Activated T-cell treated with anti-CD3 and anti-CD28 coated beads for 4 hours (primary cell): ENCODE results near the gene CCDC63.
"Not testable (repeated sequence)": the region's sequence is repeated elsewhere in the genome, so short reads cannot be mapped to it uniquely, and the experiment has no call there.

ENCODE experiments used
- DNase-seq: peaks from one replicate; pipeline ENCODE4 v3.0.0-alpha.2; 2020

Gene CCDC63

DNA sequence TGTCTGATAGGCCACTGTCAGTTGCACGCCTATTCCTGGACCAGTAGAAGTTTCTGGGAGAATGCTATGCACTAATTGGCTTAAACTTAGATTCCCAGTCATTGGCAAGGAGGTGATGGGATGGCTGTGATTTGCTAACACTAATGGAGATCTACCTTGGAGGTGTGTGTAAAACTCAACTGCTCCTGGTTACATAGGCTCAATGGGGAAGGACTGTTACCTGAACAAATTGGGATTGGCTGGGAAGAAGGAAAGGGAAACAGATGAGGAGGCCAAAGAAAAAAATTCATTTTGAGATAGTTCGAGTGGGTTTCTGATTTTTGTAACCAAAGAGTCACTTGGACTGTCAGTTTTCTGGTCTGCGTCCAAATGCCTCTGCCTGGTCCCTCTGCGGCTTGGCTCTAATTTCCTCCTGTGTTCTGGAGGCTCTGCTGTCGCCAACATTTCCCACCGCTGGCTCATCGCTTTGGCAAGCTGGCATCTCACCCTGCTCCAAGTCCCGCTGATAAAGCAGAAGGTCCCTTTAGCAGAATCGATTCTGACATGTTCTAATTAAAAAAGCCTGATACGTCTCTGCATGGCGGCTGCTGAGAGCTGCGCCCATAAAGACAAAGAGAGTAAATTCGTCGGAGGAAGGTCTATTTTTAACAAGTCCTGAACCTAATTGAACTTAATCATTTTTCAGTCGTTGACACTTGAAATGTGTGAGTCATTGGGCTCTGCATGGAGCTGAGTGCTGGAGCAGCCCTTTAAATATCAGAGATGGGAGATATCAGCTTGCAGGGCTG, 2.0 kb upstream of the CCDC63 start:
- DNase-seq: no peak

- no peak for DNase-seq
Observed at GRCh38 chr12:110845339-110845682, 1.5 kb upstream of the CCDC63 start.

DNA sequence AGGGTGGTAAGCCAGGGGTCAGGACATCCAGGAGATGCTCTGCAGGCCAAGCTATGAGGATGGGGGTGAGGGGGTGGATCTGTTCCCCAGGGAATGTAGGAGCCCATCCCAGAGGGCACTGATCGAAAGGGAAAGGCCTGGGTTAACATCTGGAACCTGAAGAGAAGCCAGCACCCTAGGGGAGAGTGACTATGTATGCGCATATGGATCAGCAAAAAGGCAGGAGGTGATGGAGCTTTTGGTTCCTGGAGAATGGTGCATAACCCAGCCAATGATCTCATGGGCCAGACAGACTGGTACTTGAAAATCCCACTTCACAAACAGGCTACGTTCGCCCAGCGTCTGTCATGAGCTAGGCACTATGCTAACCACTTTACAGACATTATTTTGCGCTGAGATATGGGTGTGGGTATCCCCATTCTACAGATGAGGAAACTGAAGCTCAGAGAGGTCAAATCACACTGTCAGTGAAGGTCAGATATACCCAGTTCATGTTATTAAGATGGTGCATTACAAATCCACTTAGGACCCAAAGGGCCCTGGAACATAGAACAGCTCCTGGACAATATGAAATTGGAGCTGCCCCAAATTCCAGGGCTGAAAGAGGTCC, 1.6 kb downstream of the CCDC63 start:
- DNase-seq: no peak

DNA sequence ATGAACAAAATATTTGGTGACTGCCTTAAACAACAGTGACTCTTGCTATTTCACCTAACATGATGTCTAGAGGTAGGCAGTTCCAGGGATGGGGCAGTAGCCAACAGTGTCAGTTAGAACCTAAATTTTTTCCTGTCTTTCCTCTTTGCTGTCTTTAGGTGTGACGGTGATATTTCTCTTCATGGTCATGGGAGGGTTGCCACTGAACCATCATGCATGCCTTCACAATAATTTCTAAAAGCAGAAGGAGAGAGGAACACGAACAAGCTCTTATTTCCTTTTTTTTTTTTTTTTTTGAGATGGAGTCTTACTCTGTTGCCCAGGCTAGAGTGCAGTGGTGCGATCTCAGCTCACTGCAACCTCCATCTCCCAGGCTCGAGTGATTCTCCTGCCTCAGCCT, 2.4 kb downstream of the CCDC63 start:
- no peak for DNase-seq

- no peak for DNase-seq
Observed at GRCh38 chr12:110849748-110850403, 3.1 kb downstream of the CCDC63 start.

DNA sequence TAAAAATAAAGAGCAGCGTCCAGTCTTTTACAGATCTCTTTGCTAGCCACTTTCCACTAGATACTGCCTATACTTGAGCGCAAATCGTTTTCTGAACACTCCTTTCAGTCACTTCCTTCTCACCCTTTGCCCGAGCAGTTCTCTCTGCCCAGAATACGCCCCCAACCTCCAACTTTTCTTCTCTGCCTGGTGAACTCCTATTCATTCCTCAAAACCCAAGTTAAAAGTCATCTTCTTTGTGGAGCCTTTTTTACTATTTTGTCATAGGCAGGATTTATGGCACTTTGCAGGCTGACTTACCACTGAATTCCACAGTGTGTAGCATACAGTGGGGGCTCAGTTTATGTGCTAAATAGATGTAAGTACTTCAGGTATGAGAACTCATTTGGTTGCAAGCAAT, 4.0 kb downstream of the CCDC63 start:
- DNase-seq: no peak

DNA sequence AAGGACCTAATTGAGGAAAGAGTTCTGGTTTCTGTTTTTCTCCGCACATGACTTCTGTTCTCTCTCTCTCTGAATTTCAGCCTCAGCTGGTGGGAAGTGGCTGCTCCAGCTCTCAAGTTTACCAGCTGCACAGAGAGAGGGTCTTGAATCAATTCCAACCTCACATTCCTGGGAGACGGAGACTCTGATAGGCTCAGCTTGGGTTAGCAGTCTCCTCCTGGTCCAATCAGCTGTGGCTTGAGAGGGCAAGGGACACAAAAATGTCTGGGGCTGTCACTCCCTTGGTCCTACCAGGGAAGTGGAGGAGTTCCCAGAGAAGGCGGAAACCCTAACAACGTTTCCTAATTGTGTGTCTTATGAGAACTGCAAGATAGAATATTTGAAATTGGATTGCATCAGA, 7.0 kb downstream of the CCDC63 start:
- no peak for DNase-seq

DNA sequence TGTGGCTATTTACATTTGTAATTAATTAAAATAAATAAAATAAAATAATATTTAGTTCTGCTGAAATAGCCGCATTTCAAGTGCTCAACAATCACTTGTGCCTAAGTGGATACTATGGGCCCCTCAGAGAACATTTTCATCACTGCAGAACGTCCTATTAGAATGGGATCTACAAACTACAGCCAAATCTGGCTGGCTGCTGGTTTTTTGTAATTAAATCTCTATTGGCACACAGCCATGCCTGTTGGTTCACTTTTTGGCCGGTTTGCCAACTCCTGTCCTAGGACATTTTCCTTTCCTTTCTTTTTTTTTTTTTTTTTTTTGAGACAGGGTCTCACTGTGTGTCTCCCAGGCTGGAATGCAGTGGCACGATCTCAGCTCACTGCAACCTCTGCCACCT, 9.8 kb downstream of the CCDC63 start:
- DNase-seq: no peak

GRCh38 chr12:110857528-110857927, 10.7 kb downstream of the CCDC63 start:
- DNase-seq: no peak

DNA sequence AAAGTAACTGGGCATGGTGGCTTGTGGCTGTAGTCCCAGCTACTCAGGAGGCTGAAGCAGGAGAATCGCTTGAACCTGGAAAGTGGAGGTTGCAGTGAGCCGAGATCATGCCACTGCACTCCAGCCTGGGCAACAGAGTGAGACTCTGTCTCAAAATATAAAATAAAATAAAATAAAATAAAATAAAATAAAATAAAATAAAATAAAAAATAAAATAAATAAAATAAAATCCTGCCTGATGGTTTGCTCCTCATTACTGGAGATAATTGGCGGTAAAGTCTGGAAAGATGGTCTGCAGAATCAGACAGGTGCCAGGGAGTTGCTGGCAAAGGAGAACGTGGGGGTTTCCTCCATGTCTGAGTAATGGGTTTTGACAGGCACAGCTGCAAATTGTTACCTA, 11.2 kb downstream of the CCDC63 start:
- not testable (repeated sequence) for DNase-seq

DNA sequence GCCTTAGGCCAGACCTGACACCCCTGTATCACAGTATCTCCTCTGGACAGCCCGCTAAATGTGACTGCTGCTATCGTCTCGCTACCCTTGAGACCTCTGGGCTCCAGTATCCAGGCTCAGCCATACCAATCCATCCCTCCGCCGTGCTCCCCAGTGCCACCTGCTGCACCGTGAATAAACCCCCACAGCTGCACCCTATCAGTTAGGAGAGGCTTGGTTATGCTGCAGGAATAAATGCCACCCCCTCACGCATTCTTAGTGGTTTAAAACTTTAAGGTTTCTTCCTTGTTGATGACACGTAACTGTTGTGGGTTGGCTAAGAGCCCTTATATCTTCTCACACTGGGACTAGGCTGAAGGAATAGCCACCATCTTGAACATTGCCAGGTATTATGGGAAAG, 12.1 kb downstream of the CCDC63 start:
- no peak for DNase-seq

GRCh38 chr12:110860833-110861296, 14.1 kb downstream of the CCDC63 start:
- DNase-seq: no peak

GRCh38 chr12:110861729-110862128, 14.9 kb downstream of the CCDC63 start:
- no peak for DNase-seq

DNA sequence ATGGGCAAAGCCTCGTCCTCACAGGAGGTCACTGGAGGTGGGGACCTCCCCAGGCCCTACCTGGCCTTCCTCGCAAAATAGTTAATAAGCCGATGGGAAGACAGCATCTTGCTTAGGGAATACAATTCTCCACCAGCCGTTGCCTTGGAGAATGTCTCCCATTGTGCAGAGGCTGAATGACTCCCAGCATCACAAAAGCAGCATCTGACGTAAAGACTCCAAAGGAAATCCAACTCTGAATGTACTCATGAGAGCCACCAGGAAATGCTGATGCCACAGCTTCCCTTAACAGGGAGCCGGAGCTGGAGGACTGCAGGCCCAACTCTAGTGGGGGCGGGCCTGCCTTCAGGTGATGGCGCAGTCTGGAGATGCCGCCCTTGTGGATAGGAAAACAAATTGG, 15.5 kb downstream of the CCDC63 start:
- no peak for DNase-seq

GRCh38 chr12:110863161-110863560, 16.4 kb downstream of the CCDC63 start:
- DNase-seq: no peak

DNA sequence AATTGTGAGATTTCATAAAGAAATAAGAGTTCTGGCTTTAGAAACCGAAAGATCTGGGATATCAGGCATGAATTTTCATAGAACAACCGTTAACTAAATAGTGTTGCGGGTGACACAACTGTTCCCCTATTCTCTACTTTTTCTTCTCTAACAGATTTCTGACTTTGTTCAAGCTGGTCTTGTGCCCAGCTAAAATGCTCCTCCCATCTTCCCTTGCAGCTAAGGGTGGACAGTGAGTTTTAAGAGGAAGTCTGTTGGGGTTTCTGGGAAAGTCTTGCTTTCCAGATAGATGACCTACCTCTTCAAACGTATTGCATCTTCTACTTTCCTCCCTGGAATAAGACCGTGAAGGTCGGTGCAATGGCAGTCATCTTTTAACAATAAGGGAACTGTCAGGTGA, 18.7 kb downstream of the CCDC63 start:
- no peak for DNase-seq

DNA sequence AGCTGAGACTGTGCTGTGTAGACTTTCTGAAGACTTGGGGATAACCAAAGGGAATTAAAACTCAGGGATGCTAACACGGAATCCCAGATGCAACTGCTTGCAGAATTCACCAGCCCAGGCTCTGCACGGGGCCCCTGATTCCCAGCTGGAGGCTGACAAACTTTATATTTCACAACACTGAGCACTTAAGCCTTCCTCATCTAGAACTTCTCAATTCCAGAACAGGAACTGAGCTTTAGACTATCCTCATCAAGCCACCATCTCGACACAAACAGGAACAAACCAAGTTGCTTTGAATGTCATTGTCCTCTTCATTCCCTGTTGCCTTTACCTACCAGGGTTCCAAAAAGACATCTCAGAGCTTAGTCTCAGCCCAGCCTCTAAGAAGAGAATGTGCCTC, 22.2 kb downstream of the CCDC63 start:
- DNase-seq: no peak

GRCh38 chr12:110869803-110870202, 23.0 kb downstream of the CCDC63 start:
- no peak for DNase-seq

DNA sequence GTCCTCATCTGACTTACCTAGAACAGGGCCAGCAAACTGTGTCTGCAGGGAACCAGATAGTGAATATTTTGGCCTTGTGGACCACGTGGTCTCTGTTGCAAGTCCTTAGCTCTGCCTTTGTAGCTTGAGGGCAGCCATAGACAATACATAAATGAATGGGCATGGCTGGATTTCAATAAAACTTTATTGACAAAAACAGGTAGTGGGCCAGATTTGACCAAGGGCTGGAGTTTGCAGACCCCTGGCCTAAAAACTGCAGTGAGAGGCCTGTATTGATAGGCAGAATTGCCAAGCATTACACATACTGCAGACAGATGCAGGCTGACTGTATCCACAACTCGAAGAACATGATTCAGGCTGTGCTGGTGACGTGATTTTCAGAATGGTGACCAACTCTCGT, 25.3 kb downstream of the CCDC63 start:
- DNase-seq: no peak

- no peak for DNase-seq
Observed at GRCh38 chr12:110874351-110874750, 27.6 kb downstream of the CCDC63 start.

GRCh38 chr12:110874781-110875180, 28.0 kb downstream of the CCDC63 start:
- no peak for DNase-seq

GRCh38 chr12:110880651-110881050, 33.9 kb downstream of the CCDC63 start:
- DNase-seq: no peak

GRCh38 chr12:110883251-110883650, 36.5 kb downstream of the CCDC63 start:
- DNase-seq: no peak

DNA sequence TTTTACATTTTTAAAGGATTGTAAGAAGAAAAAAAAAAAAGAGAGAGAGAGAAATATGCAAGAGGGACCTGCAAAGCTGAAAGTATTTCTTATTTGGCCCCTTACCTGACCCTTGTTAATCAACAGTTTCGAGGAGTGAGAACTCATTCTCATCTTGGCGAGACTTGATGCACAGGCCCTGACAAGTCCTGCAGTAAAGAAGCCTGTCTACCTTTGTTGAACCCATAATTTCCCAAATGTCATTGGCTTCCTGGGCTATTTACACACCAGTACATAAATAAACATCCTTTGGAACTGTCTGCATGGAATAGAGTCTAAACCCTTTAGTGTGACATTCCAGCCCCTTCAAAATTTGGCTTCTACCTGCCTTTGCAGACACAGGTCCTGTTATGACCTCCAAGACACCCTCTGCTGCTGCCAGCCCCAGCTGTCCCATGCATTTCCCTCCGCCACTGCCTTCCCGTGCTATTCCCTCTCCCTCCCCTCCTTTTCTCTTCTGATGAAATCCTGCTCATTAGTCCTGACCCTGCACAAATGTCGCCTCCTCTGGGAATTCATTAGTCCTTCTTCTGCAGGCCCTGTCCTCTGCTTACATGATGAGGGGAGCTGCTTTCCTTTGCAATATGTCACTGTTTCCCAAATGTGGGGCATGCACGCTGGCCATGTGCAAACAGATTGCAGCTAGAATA, 38.5 kb downstream of the CCDC63 start:
- DNase-seq: no peak
